K562 (cell line): ENCODE data around the gene ARID4B. TPM values are rescaled to one million over a fixed set of nuclear protein-coding genes. Genes with fewer than 3 reads are reported as not detected.

ENCODE experiments used
- HDGF ChIP-seq: fragments of 450-650 bp; IDR thresholded peaks from 2 replicates; pipeline ENCODE4 v1.6.1; 2016
- HMG20B ChIP-seq: fragments of 250-450 bp; sonication (Bioruptor Pico); IDR thresholded peaks from 2 replicates; pipeline ENCODE4 v1.5.0; 2021; ENCODE audit warnings: mild to moderate bottlenecking
- NBN ChIP-seq: fragments of 450-650 bp; IDR thresholded peaks from 2 replicates; pipeline ENCODE4 v1.6.1; 2016; ENCODE audit warnings: low read depth, mild to moderate bottlenecking
- NCOA4 ChIP-seq: fragments of 450-650 bp; IDR thresholded peaks from 2 replicates; pipeline ENCODE4 v1.6.1; 2018; ENCODE audit warnings: mild to moderate bottlenecking; ENCODE audit not compliant: partially characterized antibody
- NR3C1 ChIP-seq: sonication (generic); formaldehyde crosslinking; IDR thresholded peaks from 2 replicates; pipeline ENCODE4 v1.8.1; 2022; ENCODE audit warnings: missing genetic modification reagents
- PHF20 ChIP-seq: fragments of 450-650 bp; IDR thresholded peaks from 2 replicates; pipeline ENCODE4 v1.6.1; 2018; ENCODE audit not compliant: partially characterized antibody
- PPARD ChIP-seq: fragments of 250-450 bp; sonication (Bioruptor Pico); IDR thresholded peaks from 2 replicates; pipeline ENCODE4 v1.8.0; 2022; ENCODE audit warnings: inconsistent platforms, mild to moderate bottlenecking, moderate library complexity
- RBM34 ChIP-seq: fragments of 200-400 bp; formaldehyde crosslinking; IDR thresholded peaks from 2 replicates; pipeline ENCODE4 v1.6.1; 2018; ENCODE audit warnings: low read length, borderline replicate concordance; ENCODE audit not compliant: insufficient read depth
- RFX5 ChIP-seq: IDR thresholded peaks from 2 replicates; pipeline ENCODE4 v1.6.1; 2011; ENCODE audit warnings: low read depth, mild to moderate bottlenecking, improper control_type of control experiment, low read length
- TGIF2 ChIP-seq: sonication (generic); formaldehyde crosslinking; IDR thresholded peaks from 2 replicates; pipeline ENCODE4 v1.8.1; 2022; ENCODE audit warnings: mild to moderate bottlenecking, missing genetic modification reagents, moderate library complexity
- U2AF1 ChIP-seq: fragments of 200-400 bp; formaldehyde crosslinking; optimal IDR thresholded peaks from 2 replicates; pipeline ENCODE3; 2017; ENCODE audit warnings: mild to moderate bottlenecking, low read depth, low read length, moderate library complexity
- ZFP1 ChIP-seq: fragments of 450-650 bp; formaldehyde crosslinking; IDR thresholded peaks from 2 replicates; pipeline ENCODE4 v1.4.0; 2020; ENCODE audit warnings: mild to moderate bottlenecking, mixed read lengths
- ZNF76 ChIP-seq: fragments of 250-450 bp; sonication (Bioruptor Pico); IDR thresholded peaks from 2 replicates; pipeline ENCODE4 v1.4.0; 2020; ENCODE audit warnings: mild to moderate bottlenecking, moderate library complexity, borderline replicate concordance
- polyA plus RNA-seq, 8 experiments: library from polyadenylated mRNA; depleted of rRNA in 4 of 8; stranded (reverse) in 5 of 8; unstranded in 3 of 8; fragments of >200 nt; fragmentation: Nextera tagmentation in 2 of 8; fragmentation: Illumina TruSeq in 1 of 8; extraction: Ambion mirVana in 2 of 8; extraction: Trizol in 1 of 8; gene quantifications; 2 replicates each; pipeline versions ENCODE4 v1.2.1 to v1.2.3, GENCODE V29; 2011 to 2014; ENCODE audit warnings: inconsistent platforms in 1 of 8, missing spikeins in 1 of 8
- total RNA-seq, 7 experiments: library from RNA; depleted of rRNA in 6 of 7; stranded (reverse); fragments of >200 nt in 6 of 7; fragmentation: Illumina TruSeq in 2 of 7; extraction: Trizol in 2 of 7; gene quantifications; 2 replicates each; pipeline versions ENCODE4 v1.2.1 to v1.2.3, GENCODE V29; 2011 to 2021; ENCODE audit warnings: low replicate concordance in 1 of 7
- TF ChIP-seq, protein P1 (sequence below): fragments of 250-450 bp; sonication (Bioruptor Pico); IDR thresholded peaks from 2 replicates; pipeline ENCODE4 v1.9.0; 2021; ENCODE audit warnings: mild to moderate bottlenecking, inconsistent platforms
- TF ChIP-seq, protein P2 (sequence below): fragments of 450-650 bp; conservative IDR thresholded peaks from 2 replicates; pipeline ENCODE4 v1.6.1; 2016; ENCODE audit warnings: missing genetic modification characterization, low read depth, mild to moderate bottlenecking, missing compliant biosample characterization, moderate library complexity

ARID4B gene
- total and polyA plus RNA-seq, 9 of the 15 experiments (the other 6 are each of a cell fraction or from before 2014, with no cell fraction given) = 8.4 to 38.9 (median 18.5) TPM

GRCh38 chr1:235326719-235327558 lies 1.0 kb downstream of the ARID4B start (continued):
- TF ChIP-seq HDGF (0 out of 2 replicates have a peak, but pooled peaks have one; percentile 50), RFX5 (no peak), PPARD (no peak), NCOA4 (no peak), PHF20 (no peak), HMG20B (no peak), ZNF76 (CRISPR knock-in tag) (peak; percentile 62; the same call in 1 of the 2 replicates), TGIF2 (no peak), NR3C1 (no peak), U2AF1 (no peak), NBN (peak; percentile 44; the same call in 1 of the 2 replicates), ZFP1 (no peak), RBM34 (no peak)
- TF ChIP-seq, protein P1, sequence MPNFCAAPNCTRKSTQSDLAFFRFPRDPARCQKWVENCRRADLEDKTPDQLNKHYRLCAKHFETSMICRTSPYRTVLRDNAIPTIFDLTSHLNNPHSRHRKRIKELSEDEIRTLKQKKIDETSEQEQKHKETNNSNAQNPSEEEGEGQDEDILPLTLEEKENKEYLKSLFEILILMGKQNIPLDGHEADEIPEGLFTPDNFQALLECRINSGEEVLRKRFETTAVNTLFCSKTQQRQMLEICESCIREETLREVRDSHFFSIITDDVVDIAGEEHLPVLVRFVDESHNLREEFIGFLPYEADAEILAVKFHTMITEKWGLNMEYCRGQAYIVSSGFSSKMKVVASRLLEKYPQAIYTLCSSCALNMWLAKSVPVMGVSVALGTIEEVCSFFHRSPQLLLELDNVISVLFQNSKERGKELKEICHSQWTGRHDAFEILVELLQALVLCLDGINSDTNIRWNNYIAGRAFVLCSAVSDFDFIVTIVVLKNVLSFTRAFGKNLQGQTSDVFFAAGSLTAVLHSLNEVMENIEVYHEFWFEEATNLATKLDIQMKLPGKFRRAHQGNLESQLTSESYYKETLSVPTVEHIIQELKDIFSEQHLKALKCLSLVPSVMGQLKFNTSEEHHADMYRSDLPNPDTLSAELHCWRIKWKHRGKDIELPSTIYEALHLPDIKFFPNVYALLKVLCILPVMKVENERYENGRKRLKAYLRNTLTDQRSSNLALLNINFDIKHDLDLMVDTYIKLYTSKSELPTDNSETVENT = no peak
- TF ChIP-seq, protein P2, sequence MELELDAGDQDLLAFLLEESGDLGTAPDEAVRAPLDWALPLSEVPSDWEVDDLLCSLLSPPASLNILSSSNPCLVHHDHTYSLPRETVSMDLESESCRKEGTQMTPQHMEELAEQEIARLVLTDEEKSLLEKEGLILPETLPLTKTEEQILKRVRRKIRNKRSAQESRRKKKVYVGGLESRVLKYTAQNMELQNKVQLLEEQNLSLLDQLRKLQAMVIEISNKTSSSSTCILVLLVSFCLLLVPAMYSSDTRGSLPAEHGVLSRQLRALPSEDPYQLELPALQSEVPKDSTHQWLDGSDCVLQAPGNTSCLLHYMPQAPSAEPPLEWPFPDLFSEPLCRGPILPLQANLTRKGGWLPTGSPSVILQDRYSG (tag) = no peak
